A673 (cell line): ENCODE measurements around the gene TBC1D5. TPM values are rescaled to one million over a fixed set of nuclear protein-coding genes. Genes with fewer than 3 reads are reported as not detected.

Experiments used
- BruUV-seq: library from RNA; stranded (reverse); fragments of 400-500 nt; replicated peaks from 2 replicates; lab custom pipeline; 2021; lab: Mats Ljungman, UMichigan
- CTCF ChIA-PET: fragments of 300-600 bp; sonication (Branson Sonifier 250); formaldehyde crosslinking; loops from one replicate; lab custom pipeline; 2022; ENCODE audit warnings: antibody characterized with exemption; lab: Charles Lee
- POLR2A ChIA-PET: fragments of 300-600 bp; sonication (Branson Sonifier 250); formaldehyde crosslinking; loops from one replicate; lab custom pipeline; 2022; ENCODE audit warnings: antibody characterized with exemption; ENCODE audit not compliant: low non-redundant PET; lab: Charles Lee
- DNase-seq: peaks from one replicate; pipeline ENCODE4 v3.0.0-alpha.2; 2015; ENCODE audit warnings: low spot score
- H3K27ac ChIP-seq: fragments of 200-600 bp; sonication (generic); 2 replicates; pipeline ENCODE4 v1.5.1; 2016; ENCODE audit warnings: mixed run types, low read depth, mild to moderate bottlenecking, mixed read lengths, antibody characterized with exemption, low read length; ENCODE audit not compliant: poor library complexity, severe bottlenecking
- H3K27me3 ChIP-seq: fragments of 200-600 bp; sonication (generic); replicated peaks from 2 replicates; pipeline ENCODE4 v1.6.1; 2017; ENCODE audit warnings: mixed run types, low read depth, mild to moderate bottlenecking, mixed read lengths, antibody characterized with exemption, low read length; ENCODE audit not compliant: insufficient read depth, poor library complexity
- H3K36me3 ChIP-seq: fragments of 200-600 bp; sonication (generic); 2 replicates; pipeline ENCODE4 v1.6.1; 2016; ENCODE audit warnings: mixed run types, mild to moderate bottlenecking, mixed read lengths, antibody characterized with exemption, low read length; ENCODE audit not compliant: insufficient read depth, poor library complexity, severe bottlenecking
- H3K4me1 ChIP-seq: fragments of 200-600 bp; sonication (generic); 2 replicates; pipeline ENCODE4 v1.6.1; 2017; ENCODE audit warnings: mixed run types, mild to moderate bottlenecking, mixed read lengths, antibody characterized with exemption, low read length; ENCODE audit not compliant: insufficient read depth, poor library complexity, severe bottlenecking
- H3K4me3 ChIP-seq: fragments of 200-600 bp; sonication (generic); 2 replicates; pipeline ENCODE4 v1.5.1; 2016; ENCODE audit warnings: low read depth, mixed run types, mild to moderate bottlenecking, mixed read lengths, low read length; ENCODE audit not compliant: poor library complexity, severe bottlenecking
- H3K9me3 ChIP-seq: fragments of 200-600 bp; sonication (generic); 2 replicates; pipeline ENCODE4 v1.6.1; 2016; ENCODE audit warnings: mixed run types, low read depth, mild to moderate bottlenecking, mixed read lengths, antibody characterized with exemption, low read length; ENCODE audit not compliant: poor library complexity, severe bottlenecking
- EZH2 ChIP-seq: fragments of 200-600 bp; sonication (generic); IDR thresholded peaks from 2 replicates; pipeline ENCODE4 v1.6.1; 2017; ENCODE audit warnings: borderline replicate concordance, low read depth, mild to moderate bottlenecking, mixed read lengths, antibody characterized with exemption, low read length; ENCODE audit not compliant: poor library complexity, severe bottlenecking
- intact Hi-C: fragments of 100-400 bp; cut with micrococcal nuclease; formaldehyde crosslinking; loops from one replicate; pipeline ENCODE4 v1.10.0; 2022; ENCODE audit not compliant: unreplicated experiment
- total RNA-seq: library from RNA; stranded (reverse); gene quantifications from 2 replicates; pipeline ENCODE4 v1.2.3, GENCODE V29; 2021
- TF ChIP-seq, protein P1 (sequence below): fragments of 300-800, 200-600 bp; sonication (generic); conservative IDR thresholded peaks from 2 replicates; pipeline ENCODE4 v1.5.1; 2017; ENCODE audit warnings: low read depth, mild to moderate bottlenecking, antibody characterized with exemption, low read length, moderate library complexity, mixed read lengths

TBC1D5 gene
- total RNA-seq, 1 experiment from 2014 or later, result 40.7 TPM

DNA sequence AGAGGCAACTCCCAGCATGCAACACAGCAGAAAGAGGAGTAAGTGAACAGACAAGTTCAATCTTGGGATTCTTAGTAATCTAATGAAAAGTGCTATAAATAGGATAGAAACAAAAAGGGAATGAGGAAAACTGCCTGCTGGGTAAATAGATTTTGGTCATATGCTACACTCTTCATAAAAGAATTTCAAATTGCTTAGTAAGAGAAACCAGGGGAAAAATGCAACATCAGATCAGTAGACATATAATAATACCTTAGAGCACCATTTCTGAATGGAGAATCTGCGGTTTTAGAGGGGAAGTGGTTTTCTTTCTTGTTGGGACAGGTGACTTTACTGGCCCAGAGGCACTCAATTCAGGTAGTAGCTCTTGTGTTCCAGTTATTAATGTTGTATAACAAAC, 13.4 kb upstream of the TBC1D5 start:
- no peaks in the 10 kb centered on the region for H3K27me3 ChIP-seq
- ChIA-PET POLR2A (interaction anchor here (0.6 kb wide), 1 partner anchor 1428 kb away, joined by 3 read pairs; no protein-coding TSS in a partner anchor), CTCF (no interaction called here)
- H3K4me1 ChIP-seq, result no peaks in the 10 kb centered on the region
- no peaks in the 10 kb centered on the region for H3K9me3 ChIP-seq
- no peak overlapping the region for H3K27ac ChIP-seq
- intact Hi-C loops, result no loop called here
- no peak overlapping the region for H3K4me3 ChIP-seq
- TF ChIP-seq, protein P1, sequence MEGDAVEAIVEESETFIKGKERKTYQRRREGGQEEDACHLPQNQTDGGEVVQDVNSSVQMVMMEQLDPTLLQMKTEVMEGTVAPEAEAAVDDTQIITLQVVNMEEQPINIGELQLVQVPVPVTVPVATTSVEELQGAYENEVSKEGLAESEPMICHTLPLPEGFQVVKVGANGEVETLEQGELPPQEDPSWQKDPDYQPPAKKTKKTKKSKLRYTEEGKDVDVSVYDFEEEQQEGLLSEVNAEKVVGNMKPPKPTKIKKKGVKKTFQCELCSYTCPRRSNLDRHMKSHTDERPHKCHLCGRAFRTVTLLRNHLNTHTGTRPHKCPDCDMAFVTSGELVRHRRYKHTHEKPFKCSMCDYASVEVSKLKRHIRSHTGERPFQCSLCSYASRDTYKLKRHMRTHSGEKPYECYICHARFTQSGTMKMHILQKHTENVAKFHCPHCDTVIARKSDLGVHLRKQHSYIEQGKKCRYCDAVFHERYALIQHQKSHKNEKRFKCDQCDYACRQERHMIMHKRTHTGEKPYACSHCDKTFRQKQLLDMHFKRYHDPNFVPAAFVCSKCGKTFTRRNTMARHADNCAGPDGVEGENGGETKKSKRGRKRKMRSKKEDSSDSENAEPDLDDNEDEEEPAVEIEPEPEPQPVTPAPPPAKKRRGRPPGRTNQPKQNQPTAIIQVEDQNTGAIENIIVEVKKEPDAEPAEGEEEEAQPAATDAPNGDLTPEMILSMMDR, result no peak
- no peak for TF ChIP-seq EZH2
- no peak for DNase-seq
- no TSS peak for BruUV-seq
- no peaks in the 10 kb centered on the region for H3K36me3 ChIP-seq

DNA sequence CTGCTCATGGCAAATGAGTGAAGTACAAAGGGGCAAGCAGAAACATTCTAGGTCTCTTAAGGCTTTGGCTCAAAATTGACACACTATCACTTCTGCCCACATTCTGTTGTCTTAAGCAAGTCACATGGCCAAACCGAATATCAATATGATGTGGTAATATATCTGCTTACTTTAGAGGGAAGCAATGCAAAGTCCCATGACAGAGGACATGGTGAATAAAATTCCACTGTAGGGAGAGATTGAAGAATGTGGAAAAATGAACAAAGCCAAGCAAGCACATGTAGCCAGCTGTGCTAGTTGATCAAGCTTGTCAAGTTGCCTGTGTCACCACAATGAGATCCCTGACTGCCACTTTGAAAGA, 11.2 kb upstream of the TBC1D5 start:
- no peaks in the 10 kb centered on the region for H3K4me1 ChIP-seq
- no peak for DNase-seq
- H3K4me3 ChIP-seq, result no peak overlapping the region
- TF ChIP-seq, protein P1, result no peak
- POLR2A ChIA-PET, result no interaction called here
- no TSS peak for BruUV-seq
- H3K36me3 ChIP-seq, result no peaks in the 10 kb centered on the region
- H3K27ac ChIP-seq, result no peak overlapping the region
- H3K9me3 ChIP-seq, result no peaks in the 10 kb centered on the region
- intact Hi-C loops, result no loop called here
- H3K27me3 ChIP-seq, result no peaks in the 10 kb centered on the region
- CTCF ChIA-PET, result no interaction called here

DNA sequence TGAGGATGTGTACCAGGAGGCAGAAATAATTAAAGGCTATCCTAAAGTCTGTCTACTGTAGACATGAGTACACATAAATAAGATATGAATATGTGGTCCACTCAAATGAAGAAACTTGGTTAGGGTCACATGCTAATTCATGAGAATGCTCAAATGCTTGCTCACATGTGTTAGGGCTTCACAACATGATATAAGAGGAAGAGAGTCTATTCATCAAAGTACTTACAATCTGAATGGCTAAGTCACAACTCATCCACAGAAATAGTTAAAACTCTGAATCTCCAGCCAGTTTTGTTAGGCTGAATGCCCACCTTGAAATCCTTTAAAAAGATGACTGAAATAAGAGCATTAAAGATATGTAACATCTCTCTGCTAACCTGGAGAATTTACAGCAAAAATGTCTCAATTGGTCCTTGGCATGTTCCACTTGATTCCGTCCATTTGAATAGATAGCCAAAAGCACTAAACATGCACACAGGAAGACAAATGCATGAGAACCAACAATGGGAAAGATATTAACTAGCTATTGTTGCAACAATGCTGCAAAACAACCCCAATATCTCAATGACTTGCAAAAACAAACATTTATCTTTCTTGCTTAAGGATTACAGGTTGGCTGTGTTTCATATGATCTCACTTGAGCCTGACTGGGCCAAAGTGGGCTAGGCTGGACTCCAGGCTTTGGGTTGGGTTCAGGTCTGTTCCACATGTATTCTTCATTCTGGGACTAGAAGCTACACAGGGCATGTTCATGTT, 10.6 kb upstream of the TBC1D5 start:
- H3K4me3 ChIP-seq, result no peak overlapping the region
- no peaks in the 10 kb centered on the region for H3K9me3 ChIP-seq
- no TSS peak for BruUV-seq
- H3K36me3 ChIP-seq, result no peaks in the 10 kb centered on the region
- H3K4me1 ChIP-seq, result no peaks in the 10 kb centered on the region
- POLR2A ChIA-PET, result no interaction called here
- H3K27ac ChIP-seq, result no peak overlapping the region
- intact Hi-C loops, result no loop called here
- no peaks in the 10 kb centered on the region for H3K27me3 ChIP-seq
- CTCF ChIA-PET, result no interaction called here
- TF ChIP-seq, protein P1, result no peak
- no peak for TF ChIP-seq EZH2
- no peak for DNase-seq
